HepG2 (cell line): ENCODE results near the gene TTBK1. TPM values are rescaled to one million over a fixed set of nuclear protein-coding genes. Genes with fewer than 3 reads are reported as not detected.
A peak's percentile ranks its signal among the peaks of the same experiment; 100 is the strongest.

Experiments
- AKAP8 ChIP-seq: sonication (generic); formaldehyde crosslinking; IDR thresholded peaks from 2 replicates; pipeline ENCODE4 v1.5.1; 2020; ENCODE audit warnings: mild to moderate bottlenecking, missing genetic modification reagents
- HHEX ChIP-seq: IDR thresholded peaks from 2 replicates; pipeline ENCODE4 v1.6.1; 2016; ENCODE audit warnings: control low read depth
- ISL2 ChIP-seq: sonication (generic); formaldehyde crosslinking; IDR thresholded peaks from 2 replicates; pipeline ENCODE4 v1.5.0; 2020; ENCODE audit warnings: missing genetic modification reagents
- JUNB ChIP-seq: sonication (generic); formaldehyde crosslinking; IDR thresholded peaks from 2 replicates; pipeline ENCODE4 v1.8.0; 2022; ENCODE audit warnings: missing genetic modification reagents, mild to moderate bottlenecking, borderline replicate concordance
- MAFF ChIP-seq: IDR thresholded peaks from 2 replicates; pipeline ENCODE4 v1.6.1; 2011; ENCODE audit warnings: low read depth, low read length, improper control_type of control experiment
- NFIB ChIP-seq: sonication (generic); formaldehyde crosslinking; IDR thresholded peaks from 2 replicates; pipeline ENCODE4 v1.9.0; 2021; ENCODE audit warnings: missing genetic modification reagents, mild to moderate bottlenecking, borderline replicate concordance
- RARA ChIP-seq: IDR thresholded peaks from 2 replicates; pipeline ENCODE4 v1.6.1; 2016; ENCODE audit warnings: missing genetic modification reagents, missing compliant biosample characterization
- RBM39 ChIP-seq: fragments of 200-400 bp; formaldehyde crosslinking; IDR thresholded peaks from one replicate; pipeline ENCODE4 v1.6.1; 2018; ENCODE audit warnings: antibody characterized with exemption, mild to moderate bottlenecking, low read depth, low read length; ENCODE audit not compliant: poor library complexity, severe bottlenecking
- SP140L ChIP-seq: sonication (generic); formaldehyde crosslinking; IDR thresholded peaks from 2 replicates; pipeline ENCODE4 v1.4.0; 2020; ENCODE audit warnings: missing genetic modification reagents, borderline replicate concordance
- SRSF1 ChIP-seq: fragments of 200-400 bp; formaldehyde crosslinking; optimal IDR thresholded peaks from 2 replicates; pipeline ENCODE3; 2017; ENCODE audit warnings: mild to moderate bottlenecking, low read depth, low read length, moderate library complexity
- ZFP37 ChIP-seq: sonication (generic); formaldehyde crosslinking; IDR thresholded peaks from 2 replicates; pipeline ENCODE4 v1.4.0; 2020; ENCODE audit warnings: missing genetic modification reagents, borderline replicate concordance
- ZNF790 ChIP-seq: sonication (generic); formaldehyde crosslinking; IDR thresholded peaks from 2 replicates; pipeline ENCODE4 v1.8.0; 2022; ENCODE audit warnings: missing genetic modification reagents, mild to moderate bottlenecking, borderline replicate concordance
- polyA plus RNA-seq, 8 experiments: library from polyadenylated mRNA; depleted of rRNA in 3 of 8; stranded (reverse) in 7 of 8; unstranded in 1 of 8; fragments of >200 nt; fragmentation: Illumina TruSeq in 4 of 8; extraction: Trizol in 4 of 8; gene quantifications; 2 replicates each; pipeline versions ENCODE4 v1.2.1 to v1.2.3, GENCODE V29; 2011 to 2016; ENCODE audit warnings: low read depth in 4 of 8, missing spikeins in 1 of 8, mixed read lengths in 1 of 8; ENCODE audit not compliant: insufficient read depth in 1 of 8
- total RNA-seq, 5 experiments: library from RNA; depleted of rRNA; stranded (reverse); fragments of >200 nt; fragmentation: Illumina TruSeq; extraction: Trizol; gene quantifications; 2 replicates each; pipeline ENCODE4 v1.2.3, GENCODE V29; 2016; ENCODE audit warnings: low read depth in 1 of 5
- TF ChIP-seq, protein P1 (sequence below): IDR thresholded peaks from 2 replicates; pipeline ENCODE4 v1.6.1; 2016; ENCODE audit warnings: mild to moderate bottlenecking
- TF ChIP-seq, protein P2 (sequence below): IDR thresholded peaks from 2 replicates; pipeline ENCODE4 v1.6.1; 2018; ENCODE audit warnings: missing genetic modification reagents
- TF ChIP-seq, protein P3 (sequence below): sonication (generic); formaldehyde crosslinking; IDR thresholded peaks from 2 replicates; pipeline ENCODE4 v1.4.0; 2020; ENCODE audit warnings: missing genetic modification reagents
- TF ChIP-seq, protein P4 (sequence below): IDR thresholded peaks from 2 replicates; pipeline ENCODE4 v1.6.1; 2016
- TF ChIP-seq, protein P5 (sequence below): sonication (generic); formaldehyde crosslinking; IDR thresholded peaks from 2 replicates; pipeline ENCODE4 v1.4.0; 2020; ENCODE audit warnings: missing genetic modification reagents
- TF ChIP-seq, protein P6 (sequence below): IDR thresholded peaks from 2 replicates; pipeline ENCODE4 v1.6.1; 2016; ENCODE audit warnings: mild to moderate bottlenecking, missing biosample characterization, missing genetic modification reagents
- TF ChIP-seq, protein P7 (sequence below): sonication (generic); formaldehyde crosslinking; IDR thresholded peaks from 2 replicates; pipeline ENCODE4 v1.4.0; 2020; ENCODE audit warnings: mild to moderate bottlenecking, missing genetic modification reagents

Gene TTBK1
- total and polyA plus RNA-seq, 2 of the 13 experiments (the other 11 are each of a cell fraction or from before 2014, with no cell fraction given): 0.24 to 0.33 TPM

DNA sequence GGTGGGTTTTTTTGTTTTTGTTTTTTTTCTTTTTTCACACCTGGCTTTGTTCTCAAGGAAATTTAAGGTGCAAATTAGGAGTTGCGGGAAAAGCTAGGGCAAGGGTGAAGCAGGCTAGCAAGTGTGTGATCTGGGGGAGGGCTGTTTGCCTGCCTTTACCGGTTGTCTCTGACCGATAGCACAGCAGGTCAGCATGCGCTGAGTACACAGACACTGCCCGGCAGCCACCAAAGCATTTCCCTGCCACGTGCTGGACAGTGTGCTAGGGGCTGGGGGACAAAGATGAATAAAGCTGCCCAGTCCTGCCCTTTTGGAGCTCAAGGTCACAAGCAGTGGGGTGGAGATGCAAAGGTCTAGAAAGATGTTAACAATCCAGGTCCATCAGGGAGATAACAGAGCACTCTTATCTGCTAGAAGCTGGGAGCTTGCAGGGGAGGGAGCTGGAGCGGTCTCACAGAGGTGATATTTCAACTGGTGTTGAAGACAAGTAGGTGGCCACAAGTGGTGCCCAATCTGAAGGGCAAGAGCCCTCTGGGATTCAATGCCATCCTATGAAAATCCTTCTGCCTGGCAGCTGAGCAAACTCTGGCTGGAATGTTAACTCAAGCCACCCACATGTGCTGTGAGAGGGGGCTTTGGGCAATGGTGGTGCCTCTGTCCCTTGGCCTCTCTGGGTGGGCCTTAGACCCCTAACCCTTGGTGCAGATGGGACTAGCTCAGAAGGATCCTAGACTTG lies 24.5 kb downstream of the TTBK1 start (continued):
- TF ChIP-seq, protein P1, sequence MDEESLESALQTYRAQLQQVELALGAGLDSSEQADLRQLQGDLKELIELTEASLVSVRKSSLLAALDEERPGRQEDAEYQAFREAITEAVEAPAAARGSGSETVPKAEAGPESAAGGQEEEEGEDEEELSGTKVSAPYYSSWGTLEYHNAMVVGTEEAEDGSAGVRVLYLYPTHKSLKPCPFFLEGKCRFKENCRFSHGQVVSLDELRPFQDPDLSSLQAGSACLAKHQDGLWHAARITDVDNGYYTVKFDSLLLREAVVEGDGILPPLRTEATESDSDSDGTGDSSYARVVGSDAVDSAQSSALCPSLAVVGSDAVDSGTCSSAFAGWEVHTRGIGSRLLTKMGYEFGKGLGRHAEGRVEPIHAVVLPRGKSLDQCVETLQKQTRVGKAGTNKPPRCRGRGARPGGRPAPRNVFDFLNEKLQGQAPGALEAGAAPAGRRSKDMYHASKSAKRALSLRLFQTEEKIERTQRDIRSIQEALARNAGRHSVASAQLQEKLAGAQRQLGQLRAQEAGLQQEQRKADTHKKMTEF (CRISPR knock-in tag): peak; percentile 100
- TF ChIP-seq JUNB (CRISPR knock-in tag) (peak; percentile 94), RBM39 (peak; percentile 36), NFIB (CRISPR knock-in tag) (0 out of 2 replicates have a peak, but pooled peaks have one; percentile 88), RARA (peak; percentile 100), SP140L (CRISPR knock-in tag) (peak; percentile 94; the same call in 1 of the 2 replicates), MAFF (peak; percentile 42; the same call in 1 of the 2 replicates), SRSF1 (no peak), ZFP37 (CRISPR knock-in tag) (peak; percentile 97), ZNF790 (CRISPR knock-in tag) (peak; percentile 91; the same call in 1 of the 2 replicates), AKAP8 (CRISPR knock-in tag) (peak; percentile 99), ISL2 (CRISPR knock-in tag) (peak; percentile 98), HHEX (CRISPR knock-in tag) (peak; percentile 95)
- TF ChIP-seq, protein P2, sequence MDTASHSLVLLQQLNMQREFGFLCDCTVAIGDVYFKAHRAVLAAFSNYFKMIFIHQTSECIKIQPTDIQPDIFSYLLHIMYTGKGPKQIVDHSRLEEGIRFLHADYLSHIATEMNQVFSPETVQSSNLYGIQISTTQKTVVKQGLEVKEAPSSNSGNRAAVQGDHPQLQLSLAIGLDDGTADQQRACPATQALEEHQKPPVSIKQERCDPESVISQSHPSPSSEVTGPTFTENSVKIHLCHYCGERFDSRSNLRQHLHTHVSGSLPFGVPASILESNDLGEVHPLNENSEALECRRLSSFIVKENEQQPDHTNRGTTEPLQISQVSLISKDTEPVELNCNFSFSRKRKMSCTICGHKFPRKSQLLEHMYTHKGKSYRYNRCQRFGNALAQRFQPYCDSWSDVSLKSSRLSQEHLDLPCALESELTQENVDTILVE (CRISPR knock-in tag): peak; percentile 97
- TF ChIP-seq, protein P3, sequence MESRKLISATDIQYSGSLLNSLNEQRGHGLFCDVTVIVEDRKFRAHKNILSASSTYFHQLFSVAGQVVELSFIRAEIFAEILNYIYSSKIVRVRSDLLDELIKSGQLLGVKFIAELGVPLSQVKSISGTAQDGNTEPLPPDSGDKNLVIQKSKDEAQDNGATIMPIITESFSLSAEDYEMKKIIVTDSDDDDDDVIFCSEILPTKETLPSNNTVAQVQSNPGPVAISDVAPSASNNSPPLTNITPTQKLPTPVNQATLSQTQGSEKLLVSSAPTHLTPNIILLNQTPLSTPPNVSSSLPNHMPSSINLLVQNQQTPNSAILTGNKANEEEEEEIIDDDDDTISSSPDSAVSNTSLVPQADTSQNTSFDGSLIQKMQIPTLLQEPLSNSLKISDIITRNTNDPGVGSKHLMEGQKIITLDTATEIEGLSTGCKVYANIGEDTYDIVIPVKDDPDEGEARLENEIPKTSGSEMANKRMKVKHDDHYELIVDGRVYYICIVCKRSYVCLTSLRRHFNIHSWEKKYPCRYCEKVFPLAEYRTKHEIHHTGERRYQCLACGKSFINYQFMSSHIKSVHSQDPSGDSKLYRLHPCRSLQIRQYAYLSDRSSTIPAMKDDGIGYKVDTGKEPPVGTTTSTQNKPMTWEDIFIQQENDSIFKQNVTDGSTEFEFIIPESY (CRISPR knock-in tag): peak; percentile 97
- TF ChIP-seq, protein P4, sequence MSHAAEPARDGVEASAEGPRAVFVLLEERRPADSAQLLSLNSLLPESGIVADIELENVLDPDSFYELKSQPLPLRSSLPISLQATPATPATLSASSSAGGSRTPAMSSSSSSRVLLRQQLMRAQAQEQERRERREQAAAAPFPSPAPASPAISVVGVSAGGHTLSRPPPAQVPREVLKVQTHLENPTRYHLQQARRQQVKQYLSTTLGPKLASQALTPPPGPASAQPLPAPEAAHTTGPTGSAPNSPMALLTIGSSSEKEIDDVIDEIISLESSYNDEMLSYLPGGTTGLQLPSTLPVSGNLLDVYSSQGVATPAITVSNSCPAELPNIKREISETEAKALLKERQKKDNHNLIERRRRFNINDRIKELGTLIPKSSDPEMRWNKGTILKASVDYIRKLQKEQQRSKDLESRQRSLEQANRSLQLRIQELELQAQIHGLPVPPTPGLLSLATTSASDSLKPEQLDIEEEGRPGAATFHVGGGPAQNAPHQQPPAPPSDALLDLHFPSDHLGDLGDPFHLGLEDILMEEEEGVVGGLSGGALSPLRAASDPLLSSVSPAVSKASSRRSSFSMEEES (CRISPR knock-in tag): peak; percentile 99
- TF ChIP-seq, protein P5, sequence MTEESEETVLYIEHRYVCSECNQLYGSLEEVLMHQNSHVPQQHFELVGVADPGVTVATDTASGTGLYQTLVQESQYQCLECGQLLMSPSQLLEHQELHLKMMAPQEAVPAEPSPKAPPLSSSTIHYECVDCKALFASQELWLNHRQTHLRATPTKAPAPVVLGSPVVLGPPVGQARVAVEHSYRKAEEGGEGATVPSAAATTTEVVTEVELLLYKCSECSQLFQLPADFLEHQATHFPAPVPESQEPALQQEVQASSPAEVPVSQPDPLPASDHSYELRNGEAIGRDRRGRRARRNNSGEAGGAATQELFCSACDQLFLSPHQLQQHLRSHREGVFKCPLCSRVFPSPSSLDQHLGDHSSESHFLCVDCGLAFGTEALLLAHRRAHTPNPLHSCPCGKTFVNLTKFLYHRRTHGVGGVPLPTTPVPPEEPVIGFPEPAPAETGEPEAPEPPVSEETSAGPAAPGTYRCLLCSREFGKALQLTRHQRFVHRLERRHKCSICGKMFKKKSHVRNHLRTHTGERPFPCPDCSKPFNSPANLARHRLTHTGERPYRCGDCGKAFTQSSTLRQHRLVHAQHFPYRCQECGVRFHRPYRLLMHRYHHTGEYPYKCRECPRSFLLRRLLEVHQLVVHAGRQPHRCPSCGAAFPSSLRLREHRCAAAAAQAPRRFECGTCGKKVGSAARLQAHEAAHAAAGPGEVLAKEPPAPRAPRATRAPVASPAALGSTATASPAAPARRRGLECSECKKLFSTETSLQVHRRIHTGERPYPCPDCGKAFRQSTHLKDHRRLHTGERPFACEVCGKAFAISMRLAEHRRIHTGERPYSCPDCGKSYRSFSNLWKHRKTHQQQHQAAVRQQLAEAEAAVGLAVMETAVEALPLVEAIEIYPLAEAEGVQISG (CRISPR knock-in tag): peak; percentile 95
- TF ChIP-seq, protein P6, sequence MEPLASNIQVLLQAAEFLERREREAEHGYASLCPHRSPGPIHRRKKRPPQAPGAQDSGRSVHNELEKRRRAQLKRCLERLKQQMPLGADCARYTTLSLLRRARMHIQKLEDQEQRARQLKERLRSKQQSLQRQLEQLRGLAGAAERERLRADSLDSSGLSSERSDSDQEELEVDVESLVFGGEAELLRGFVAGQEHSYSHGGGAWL (CRISPR knock-in tag): peak; percentile 94
- TF ChIP-seq, protein P7, sequence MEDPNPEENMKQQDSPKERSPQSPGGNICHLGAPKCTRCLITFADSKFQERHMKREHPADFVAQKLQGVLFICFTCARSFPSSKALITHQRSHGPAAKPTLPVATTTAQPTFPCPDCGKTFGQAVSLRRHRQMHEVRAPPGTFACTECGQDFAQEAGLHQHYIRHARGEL (CRISPR knock-in tag): peak; percentile 88
